G401 (cell line): ENCODE data around the gene BDKRB2. TPM values are rescaled to one million over a fixed set of nuclear protein-coding genes. Genes with fewer than 3 reads are reported as not detected.
"Not testable (repeated sequence)": the region's sequence is repeated elsewhere in the genome, so short reads cannot be mapped to it uniquely, and the experiment has no call there.

ENCODE experiments used
- DNase-seq: peaks from one replicate; pipeline ENCODE4 v3.0.0-alpha.2; 2015; ENCODE audit warnings: low spot score
- in situ Hi-C: cut with HindIII; loops from 2 replicates; pipeline ENCODE4 v1.10.0; 2016; ENCODE audit warnings: low sequenced_read_pairs, mixed read lengths
- total RNA-seq: library from RNA; depleted of rRNA; stranded (reverse); fragments of >200 nt; shearing (Covaris generic); gene quantifications from 2 replicates; pipeline ENCODE4 v1.2.3, GENCODE V29; 2014

BDKRB2 gene
- total RNA-seq, 1 experiment from 2014 or later: not detected

DNA sequence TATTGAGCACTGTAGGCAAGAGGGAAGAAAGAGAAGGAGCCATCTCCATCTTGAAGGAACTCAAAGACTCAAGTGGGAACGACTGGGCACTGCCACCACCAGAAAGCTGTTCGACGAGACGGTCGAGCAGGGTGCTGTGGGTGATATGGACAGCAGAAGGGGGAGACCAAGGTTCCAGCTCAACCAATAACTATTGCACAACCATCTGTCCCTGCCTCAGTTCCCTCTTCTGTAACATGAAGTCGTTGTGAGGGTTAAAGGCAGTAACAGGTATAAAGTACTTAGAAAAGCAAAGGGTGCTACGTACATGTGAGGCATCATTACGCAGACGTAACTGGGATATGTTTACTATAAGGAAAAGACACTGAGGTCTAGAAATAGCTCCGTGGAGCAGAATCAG, 37.5 kb downstream of the BDKRB2 start:
- in situ Hi-C loops: no loop called here
- DNase-seq: no peak

- in situ Hi-C loops: no loop called here
These were observed 39.1 kb downstream of the BDKRB2 start for GRCh38 chr14:96243785-96244184.

GRCh38 chr14:96245074-96245473, 40.4 kb downstream of the BDKRB2 start:
- in situ Hi-C loops, DNase-seq: not testable (repeated sequence)

More at GRCh38 chr14:96243785-96244184, 39.1 kb downstream of the BDKRB2 start:
- no peak for DNase-seq

DNA sequence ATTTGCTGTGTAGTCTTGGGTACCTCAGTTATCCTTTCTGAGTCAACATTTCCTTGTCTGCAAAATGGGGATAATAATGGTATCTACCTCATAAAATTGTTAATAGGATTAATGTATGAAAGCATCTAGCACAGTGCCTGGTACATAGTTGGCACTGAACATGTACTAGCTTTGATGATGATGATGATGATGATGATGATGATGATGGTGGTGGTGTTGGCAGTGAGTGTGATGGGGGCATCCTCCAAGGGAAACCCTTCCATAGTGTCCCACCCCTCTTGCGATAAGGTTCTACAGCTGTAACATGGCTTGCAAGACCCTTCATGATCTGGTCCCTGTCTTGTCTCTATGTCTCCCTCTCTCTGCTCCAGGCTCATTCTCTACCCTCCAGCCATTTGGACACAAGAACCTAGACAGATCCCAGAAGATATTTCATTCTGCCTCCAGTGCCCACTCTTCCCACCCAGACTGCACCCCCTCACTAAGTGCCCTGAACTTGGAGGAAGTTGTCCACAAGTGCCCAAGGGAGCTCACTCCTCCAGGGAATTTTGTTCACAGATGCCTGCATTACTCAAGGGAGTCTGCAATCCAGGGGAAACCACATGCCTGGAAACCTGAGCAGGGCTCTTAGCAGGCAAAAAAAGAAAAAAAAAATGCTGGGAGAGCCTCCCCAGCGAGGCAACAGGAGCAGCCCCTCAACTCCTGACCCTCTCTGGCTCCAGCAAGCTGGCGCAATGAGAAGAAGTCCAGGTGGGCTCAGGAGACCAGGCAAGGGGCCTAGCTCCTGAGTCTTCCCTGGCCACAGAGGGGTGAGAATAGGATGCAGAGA, 41.3 kb downstream of the BDKRB2 start:
- in situ Hi-C loops: no loop called here

GRCh38 chr14:96246539-96246847, 41.9 kb downstream of the BDKRB2 start:
- in situ Hi-C loops: no loop called here
- no peak for DNase-seq

More for the DNA sequence above, 41.3 kb downstream of the BDKRB2 start:
- no peak for DNase-seq

DNA sequence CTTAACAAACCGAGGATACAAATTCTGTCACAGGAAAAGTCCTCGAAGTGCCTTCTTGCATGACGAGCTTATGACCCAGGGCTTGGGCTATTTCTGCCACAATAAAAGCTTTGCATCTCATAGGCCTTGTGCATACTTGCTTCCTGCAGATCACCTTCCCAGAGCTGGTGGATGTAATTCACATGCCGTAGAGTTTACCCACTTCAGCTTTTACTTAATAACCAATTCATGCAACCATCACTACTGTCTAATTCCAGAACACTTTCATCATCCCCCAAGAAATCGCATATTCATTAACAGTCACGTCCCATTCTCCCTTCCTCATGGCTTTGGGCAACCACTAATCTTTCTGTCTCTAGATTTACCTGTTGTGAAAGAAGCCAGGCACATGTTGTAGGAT, 42.4 kb downstream of the BDKRB2 start:
- DNase-seq: no peak
- in situ Hi-C loops: no loop called here

DNA sequence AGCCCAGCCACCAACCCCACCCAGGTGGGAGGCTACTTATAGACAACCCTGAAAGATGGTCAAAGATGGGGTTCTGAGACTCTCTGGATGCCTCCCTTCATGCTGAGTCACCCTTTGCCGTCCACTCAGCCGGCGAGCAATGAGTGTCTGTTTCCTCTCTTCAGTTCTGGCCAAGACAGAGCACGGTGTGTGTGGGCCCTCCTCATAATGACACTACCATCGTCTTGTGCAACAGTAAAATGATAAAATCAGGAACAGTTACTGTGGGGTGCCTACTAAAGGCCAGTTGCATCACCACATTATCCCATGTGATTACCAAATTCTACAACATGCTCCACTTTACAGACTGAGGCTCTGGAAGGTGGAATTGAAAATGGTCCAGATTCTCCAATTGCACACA, 44.4 kb downstream of the BDKRB2 start:
- DNase-seq: no peak
- in situ Hi-C loops: no loop called here

DNA sequence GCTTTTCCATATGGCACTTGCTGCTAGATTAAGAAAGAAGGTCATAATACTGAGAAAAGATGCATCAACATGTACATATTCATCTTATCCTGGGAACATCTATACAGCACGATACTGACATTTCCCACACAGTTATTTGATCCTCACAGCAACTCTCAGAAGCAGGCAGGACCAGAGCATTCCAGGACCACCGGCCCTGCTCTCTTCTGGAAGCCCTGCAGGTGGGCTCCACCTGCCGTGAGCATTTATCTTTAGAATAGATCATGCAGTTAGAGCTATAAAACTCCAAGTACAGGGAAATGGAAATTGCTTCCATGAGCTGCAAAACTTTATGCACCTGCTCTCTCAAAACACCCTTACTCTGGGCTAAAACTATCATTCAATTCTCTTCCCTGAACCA, 45.8 kb downstream of the BDKRB2 start:
- in situ Hi-C loops: no loop called here
- no peak for DNase-seq

DNA sequence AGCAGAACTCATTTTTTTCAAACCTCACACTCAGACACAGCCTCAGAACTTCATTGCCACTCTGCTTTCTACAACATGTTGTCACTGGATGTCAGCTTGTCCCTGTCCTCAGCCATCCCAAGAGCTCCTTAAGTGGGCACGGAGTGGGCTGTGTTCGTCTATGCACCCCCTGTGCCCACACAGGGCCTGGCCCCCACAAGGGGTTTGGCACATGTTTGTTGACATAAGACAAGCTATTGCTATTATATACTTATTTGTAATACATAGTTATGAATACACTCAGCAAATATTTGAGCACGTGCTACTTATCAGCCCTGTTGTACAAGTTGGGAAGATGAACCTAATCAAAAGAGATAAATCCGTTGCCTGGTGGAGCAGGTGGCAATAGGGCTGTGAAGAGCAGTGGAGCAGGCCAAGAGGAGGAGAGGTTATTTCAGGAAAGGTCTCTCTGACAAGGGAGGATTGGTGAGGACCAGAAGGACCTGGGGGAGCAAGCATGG, 47.1 kb downstream of the BDKRB2 start:
- in situ Hi-C loops: no loop called here
- no peak for DNase-seq

- in situ Hi-C loops: no loop called here
- DNase-seq: no peak
These were observed 47.8 kb downstream of the BDKRB2 start for GRCh38 chr14:96252323-96252998.

DNA sequence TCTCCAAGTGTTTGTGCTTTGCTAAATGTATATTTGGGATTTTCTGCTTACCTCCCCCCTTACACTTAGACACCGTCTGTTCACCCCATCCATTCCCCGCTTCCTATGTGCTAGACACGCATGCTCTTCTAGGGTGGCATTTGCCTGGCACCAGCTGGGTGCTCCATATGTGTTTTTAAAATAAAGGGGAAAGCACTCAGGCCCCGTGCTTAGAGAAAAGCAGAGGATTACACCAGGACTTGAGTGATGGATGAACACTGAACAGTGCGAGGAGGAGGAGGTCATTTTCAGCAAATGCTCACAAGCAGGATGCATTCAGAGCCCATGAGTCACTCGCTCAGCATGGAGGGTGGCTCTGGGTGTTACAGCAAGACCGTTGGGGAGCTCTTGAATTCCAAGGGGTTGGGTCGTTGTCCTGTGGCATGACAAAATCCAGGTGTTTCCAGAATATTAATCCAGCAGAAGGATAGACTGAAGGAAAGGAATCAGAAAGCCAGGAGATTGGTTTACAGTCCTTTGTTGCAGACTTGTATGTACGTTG, 48.4 kb downstream of the BDKRB2 start:
- in situ Hi-C loops: no loop called here
- DNase-seq: no peak

GRCh38 chr14:96254687-96255086, 50.0 kb downstream of the BDKRB2 start:
- no peak for DNase-seq
- in situ Hi-C loops: no loop called here

DNA sequence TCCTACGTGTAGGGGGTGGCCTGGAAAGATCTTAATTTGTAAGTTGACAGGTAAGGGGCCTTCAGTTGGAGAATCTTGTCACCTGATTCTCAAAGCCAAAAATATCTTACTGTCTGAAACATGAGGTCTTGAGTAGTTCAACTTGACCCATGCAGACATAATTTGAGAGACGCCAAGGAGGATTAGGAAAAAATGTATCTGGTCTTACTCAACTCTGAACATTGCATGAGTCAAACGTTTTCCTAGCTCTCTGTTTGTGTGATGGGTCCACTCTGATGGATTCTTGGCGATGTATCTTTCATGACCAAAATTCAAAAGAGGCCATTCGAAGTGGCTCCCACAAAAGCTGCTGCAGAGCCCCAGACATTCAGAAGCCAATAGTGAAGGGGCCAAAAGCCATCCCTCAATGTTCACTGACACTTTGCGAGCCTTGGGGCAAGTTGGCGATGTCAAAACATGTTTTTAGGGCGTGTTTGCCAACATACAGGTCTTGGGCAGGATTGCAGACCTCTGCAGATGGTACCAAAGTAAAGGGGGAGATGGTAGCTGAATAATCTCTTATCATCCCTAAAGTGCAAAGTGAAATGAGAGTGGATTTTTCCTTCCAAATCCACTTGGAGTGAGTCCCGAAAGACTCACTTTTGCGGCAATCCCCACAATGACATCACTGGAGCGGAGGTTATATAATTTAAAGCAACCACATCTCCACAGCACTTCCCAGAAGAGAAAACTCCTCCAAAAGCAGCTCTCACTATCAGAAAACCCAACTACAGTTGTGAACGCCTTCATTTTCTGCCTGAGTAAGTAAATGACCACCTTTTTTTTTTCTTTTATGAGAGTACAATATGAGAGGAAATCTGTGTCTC, 51.1 kb downstream of the BDKRB2 start, which contains the start of gene BDKRB1:
TSS of gene BDKRB1 (plus strand) at position 710 of the 866 bp plus-strand sequence. CDS start 7,473 bp downstream, outside the sequence.
- DNase-seq: no peak
- in situ Hi-C loops: no loop called here

- no peak for DNase-seq
- in situ Hi-C loops: no loop called here
These were observed 51.8 kb downstream of the BDKRB2 start for GRCh38 chr14:96256407-96256806.

GRCh38 chr14:96257056-96257455, 52.4 kb downstream of the BDKRB2 start:
- in situ Hi-C loops: no loop called here
- no peak for DNase-seq

- in situ Hi-C loops: no loop called here
- DNase-seq: no peak
These were observed 53.3 kb downstream of the BDKRB2 start for GRCh38 chr14:96257900-96258299.

DNA sequence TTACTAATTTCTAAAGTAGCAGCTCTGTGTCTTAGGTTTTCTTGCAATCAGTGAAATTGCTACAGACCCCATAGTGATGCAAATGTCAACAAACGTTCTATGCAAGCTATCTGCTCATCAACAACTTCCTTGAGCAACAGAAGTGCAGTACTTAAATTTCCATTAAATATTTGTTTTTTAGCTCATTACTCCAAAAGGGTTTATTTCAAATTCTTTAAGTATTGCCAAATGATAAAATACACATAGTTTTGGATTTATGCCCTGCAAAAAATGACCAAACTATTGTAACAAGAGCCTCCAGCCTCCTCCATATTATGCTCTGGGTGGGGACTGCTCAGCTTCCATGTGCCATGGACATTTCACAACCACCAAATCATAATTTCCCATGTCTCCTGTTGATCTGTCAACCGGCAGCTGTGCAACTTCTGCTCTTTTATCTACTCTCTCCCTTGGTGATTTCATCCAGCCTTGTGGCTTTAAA, 55.7 kb downstream of the BDKRB2 start:
- in situ Hi-C loops: no loop called here
- no peak for DNase-seq

GRCh38 chr14:96261053-96261452, 56.4 kb downstream of the BDKRB2 start:
- in situ Hi-C loops: no loop called here
- no peak for DNase-seq
